ENCODE data around the gene PERCC1.

PERCC1 gene

DNA sequence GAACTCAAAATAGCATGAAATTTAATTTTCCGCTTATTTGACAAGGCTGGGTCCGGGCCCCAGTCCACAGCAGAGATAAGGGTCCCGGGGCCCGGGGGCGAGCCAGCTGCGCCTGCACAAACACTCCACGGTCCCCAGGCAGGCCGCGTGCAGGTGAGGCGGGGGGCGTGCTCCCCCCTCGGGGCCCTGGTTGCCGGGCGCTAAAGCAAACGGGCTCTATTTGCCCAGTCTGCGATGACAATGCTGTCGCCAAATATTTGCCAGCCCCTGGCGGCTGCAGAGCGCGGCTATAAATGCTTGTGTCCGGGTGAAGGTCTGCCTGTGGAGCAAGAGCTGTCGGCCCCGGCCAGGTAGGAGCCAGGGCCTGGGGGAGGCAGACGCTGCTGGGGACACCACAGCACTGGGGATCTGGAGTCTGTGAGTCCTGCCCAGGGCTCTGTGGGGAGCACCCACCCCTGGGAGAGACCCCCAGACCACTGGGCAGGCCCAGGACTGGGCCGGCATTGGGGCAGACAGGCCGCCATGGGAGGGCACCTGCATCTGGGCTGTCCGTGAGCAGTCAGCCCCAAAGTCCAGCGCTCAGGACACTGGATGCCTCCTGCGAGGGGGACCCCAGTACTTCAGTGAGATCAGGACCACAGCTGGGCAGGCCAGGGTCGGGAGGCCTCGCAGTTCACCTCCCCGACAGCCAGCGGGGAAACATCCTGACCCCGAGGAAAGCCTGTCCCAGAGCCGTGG lies at the start of gene PERCC1:
Gene PERCC1 (plus strand): TSS at position 320 of the 738 bp plus-strand sequence. CDS start 1,516 bp downstream, outside the sequence.
- no peak for DNase-seq

GRCh38 chr16:1381612-1382406 lies 49.1 kb upstream of the PERCC1 start:
- no peak for DNase-seq

- DNase-seq = no peak
Measured at GRCh38 chr16:1383556-1383955, 47.3 kb upstream of the PERCC1 start.

DNA sequence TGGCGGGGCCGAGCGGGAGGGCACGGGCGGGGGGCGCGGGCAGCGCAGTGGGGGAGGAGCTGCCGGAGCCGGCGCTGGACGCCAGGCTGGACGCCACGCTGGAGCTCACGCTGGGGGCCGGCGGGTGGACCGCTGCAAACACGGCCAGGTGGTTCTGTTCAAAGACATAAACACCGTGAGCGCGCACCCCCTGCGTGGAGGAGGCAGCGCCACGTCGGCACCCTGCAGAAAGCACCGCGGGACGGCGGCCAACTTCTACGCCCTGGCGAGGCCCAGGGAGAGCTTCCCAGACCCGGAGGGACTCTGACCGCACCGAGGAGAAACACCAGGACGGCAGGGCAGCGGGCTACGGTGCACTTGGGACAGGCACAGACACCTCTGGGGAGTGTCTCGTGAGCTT lies 45.6 kb upstream of the PERCC1 start:
- no peak for DNase-seq

GRCh38 chr16:1387331-1387730 lies 43.5 kb upstream of the PERCC1 start:
- DNase-seq = no peak

DNA sequence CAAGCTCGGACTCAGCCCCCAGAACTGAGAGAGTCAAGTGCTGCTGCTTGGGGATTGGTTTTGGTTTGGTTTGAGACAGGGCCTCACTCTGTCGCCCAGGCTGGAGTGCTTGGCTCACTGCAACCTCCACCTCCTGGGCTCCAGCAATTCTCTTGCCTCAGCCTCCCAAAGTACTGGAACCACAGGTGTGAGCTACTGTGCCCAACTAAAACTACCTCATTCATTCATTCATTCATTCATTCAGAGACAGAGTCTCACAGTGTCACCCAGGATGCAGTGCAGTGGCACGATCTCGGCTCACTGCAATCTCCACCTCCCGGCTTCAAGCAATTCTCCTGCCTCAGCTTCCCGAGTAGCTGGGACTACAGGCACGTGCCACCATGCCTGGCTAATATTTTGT lies 41.1 kb upstream of the PERCC1 start:
- DNase-seq = no peak

GRCh38 chr16:1390239-1390779 lies 40.6 kb upstream of the PERCC1 start:
- no peak for DNase-seq

DNA sequence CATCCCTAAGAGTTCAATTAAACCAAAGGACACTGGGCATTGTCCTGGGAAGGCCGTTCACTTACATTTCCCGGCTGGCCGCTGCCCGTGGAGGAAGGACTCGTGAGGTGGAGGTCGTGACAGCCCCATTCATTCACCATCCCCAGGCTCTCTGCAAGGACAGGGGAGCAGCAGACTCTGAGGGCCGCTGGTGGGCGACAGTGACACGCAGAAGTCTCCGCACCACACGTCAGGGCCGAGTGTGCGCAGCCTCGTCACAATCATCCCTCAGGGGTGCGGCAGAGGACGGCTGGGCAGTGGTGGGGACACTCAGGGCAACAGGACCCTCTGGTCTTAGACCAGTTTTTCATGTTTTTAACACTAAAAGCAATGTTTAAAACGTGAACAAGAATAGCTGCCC lies 38.1 kb upstream of the PERCC1 start:
- DNase-seq = no peak

- DNase-seq = no peak
Measured at GRCh38 chr16:1393613-1394176, 37.2 kb upstream of the PERCC1 start.

GRCh38 chr16:1394367-1394951 lies 36.4 kb upstream of the PERCC1 start:
- DNase-seq = no peak

- DNase-seq = no peak
Measured at GRCh38 chr16:1395444-1396031, 35.3 kb upstream of the PERCC1 start.

GRCh38 chr16:1397779-1398178 lies 33.1 kb upstream of the PERCC1 start:
- DNase-seq = no peak

- DNase-seq = no peak
Measured at GRCh38 chr16:1398351-1398750, 32.5 kb upstream of the PERCC1 start.

DNA sequence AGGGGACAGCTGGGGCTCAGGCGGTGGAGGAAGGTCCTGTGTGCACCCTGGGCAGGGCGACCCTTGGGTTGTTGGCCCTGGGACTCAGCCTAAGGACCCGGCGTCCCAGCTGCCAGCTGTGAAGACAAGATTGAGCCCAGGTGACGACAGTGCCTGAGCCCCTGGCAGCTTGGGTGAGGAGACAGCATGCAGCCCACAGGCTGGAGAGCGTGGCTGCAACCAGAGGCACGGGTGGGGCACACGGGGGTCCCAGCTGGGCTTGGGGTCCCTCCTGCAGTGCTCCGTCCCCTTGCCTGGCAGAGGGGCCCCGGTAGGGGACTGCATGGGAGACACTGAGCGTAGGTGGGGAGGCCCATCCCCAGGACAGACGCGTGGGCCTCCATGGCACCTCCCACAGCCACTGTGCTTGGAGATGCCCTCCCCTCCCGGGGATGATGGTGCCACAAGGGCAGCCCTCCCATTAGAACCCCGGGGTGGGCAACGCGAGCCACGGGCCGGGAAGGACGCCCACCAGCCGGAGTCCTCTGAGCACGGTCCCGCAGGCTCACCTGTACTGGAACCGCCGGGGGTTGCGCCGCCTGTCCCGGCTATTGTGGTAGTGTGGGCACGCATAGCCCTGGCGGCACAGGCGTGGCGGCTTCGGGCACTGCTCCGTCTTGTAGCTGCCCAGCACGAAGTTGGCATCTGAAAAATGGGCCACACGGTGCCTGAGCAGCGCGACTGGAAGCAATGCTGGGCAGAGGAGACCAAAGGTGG lies 31.9 kb upstream of the PERCC1 start:
- no peak for DNase-seq

DNA sequence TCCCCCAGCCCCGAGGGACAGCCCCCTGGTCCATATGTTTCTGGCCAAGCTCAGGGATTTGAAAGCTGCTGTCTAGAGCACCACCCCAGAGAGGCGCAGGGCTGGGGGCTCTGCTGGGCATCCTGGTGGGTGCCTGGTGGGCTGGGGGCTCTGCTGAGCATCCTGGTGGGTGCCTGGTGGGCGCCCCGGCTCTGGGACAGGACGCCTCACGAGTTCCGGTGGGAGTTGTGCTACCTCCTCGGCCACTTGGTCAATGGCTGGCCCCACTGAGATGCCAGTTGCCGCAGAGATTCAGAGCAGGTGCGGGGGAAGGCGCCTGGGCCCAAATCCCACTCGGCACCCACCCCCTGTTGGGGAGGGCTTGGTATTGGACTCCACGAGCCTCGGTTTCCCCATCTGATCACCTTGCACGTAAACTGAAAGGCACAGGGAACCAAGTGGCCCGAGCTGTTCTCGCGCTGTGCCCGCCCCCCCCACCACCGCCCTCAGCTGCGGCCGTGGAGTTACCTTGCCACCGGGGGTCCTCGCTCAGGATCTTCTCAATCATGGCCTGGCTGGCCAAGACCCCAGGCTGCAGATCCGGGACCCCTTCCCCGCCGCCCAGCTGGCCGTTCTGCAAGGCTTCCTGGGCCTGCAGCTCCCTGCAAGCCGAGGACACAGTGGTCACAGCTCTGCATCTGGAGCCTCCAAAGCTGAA lies 29.7 kb upstream of the PERCC1 start:
- DNase-seq = no peak

DNA sequence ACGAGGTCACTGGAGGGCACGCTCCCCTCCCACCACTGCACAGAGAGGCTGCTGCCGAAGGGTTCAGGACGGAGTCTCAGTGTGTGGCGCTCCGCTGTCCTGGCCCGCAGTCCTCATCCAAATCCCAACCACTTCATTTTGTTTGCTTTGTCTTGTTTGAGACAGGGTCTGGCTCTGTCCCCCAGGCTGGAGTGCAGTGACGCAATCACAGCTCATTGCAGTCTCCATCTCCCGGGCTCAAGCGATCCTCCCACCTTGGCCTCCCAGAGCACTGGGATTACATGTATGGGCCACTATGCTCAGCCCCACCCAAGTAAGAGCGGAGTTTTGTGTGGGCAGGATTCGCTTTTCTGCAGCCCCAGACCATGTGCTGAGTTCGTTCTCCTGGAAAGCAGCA lies 29.1 kb upstream of the PERCC1 start:
- no peak for DNase-seq

- DNase-seq = no peak
Measured at GRCh38 chr16:1403036-1403435, 27.8 kb upstream of the PERCC1 start.

GRCh38 chr16:1403733-1404132 lies 27.1 kb upstream of the PERCC1 start:
- DNase-seq = no peak

- no peak for DNase-seq
Measured at GRCh38 chr16:1407753-1408152, 23.1 kb upstream of the PERCC1 start.

- DNase-seq = peak; percentile 99
Measured at GRCh38 chr16:1408171-1408837, 22.6 kb upstream of the PERCC1 start.

DNA sequence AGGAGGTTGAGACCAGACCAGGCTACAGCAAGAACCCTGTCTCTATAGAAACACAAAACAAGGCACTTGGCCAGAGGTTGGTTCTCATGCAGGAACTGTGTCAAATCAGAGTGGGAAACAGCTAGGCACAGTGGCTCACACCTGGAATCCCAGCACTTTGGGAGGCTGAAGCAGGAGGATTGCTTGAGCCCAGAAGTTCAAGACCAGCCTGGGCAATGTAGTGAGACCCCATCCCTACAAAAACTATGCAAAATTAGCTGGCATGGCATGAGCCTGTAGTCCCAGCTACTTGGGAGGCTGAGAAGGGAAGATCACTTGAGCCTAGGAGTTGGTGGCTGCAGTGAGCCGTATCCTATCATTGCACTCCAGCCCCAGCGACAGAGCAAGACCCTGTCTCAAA lies 18.0 kb upstream of the PERCC1 start:
- no peak for DNase-seq

Measured in activated T-cell treated with anti-CD3 and anti-CD28 coated beads, Interleukin-2, amount 50 U/mL, for 1 hour (primary cell).